Smooth muscle cell (in vitro differentiated cells): Measurements from ENCODE around the gene TENM4. TPM values are rescaled to one million over a fixed set of nuclear protein-coding genes. Genes with fewer than 3 reads are reported as not detected.
A peak's percentile ranks its signal among the peaks of the same experiment; 100 is the strongest.

Experiments
- DNase-seq: peaks from one replicate; lab custom pipeline; 2025; ENCODE audit not compliant: unreplicated experiment; lab: John Stamatoyannopoulos, UW
- H2AFZ ChIP-seq: fragments of 200-600 bp; sonication (generic); 2 replicates; pipeline ENCODE4 v1.6.0; 2016; ENCODE audit warnings: antibody characterized with exemption, low read depth, mild to moderate bottlenecking
- H3F3A ChIP-seq: fragments of 200-600 bp; sonication (generic); 2 replicates; pipeline ENCODE4 v1.6.0; 2017; ENCODE audit warnings: antibody characterized with exemption, low read depth
- H3K27ac ChIP-seq: fragments of 200-600 bp; sonication (generic); 2 replicates; pipeline ENCODE4 v1.5.1; 2016; ENCODE audit warnings: low read depth, mild to moderate bottlenecking
- H3K27me3 ChIP-seq: fragments of 200-600 bp; sonication (generic); 2 replicates; pipeline ENCODE4 v1.6.1; 2016; ENCODE audit warnings: low read depth, mild to moderate bottlenecking
- H3K36me3 ChIP-seq: fragments of 200-600 bp; sonication (generic); 2 replicates; pipeline ENCODE4 v1.5.1; 2016; ENCODE audit warnings: low read depth
- H3K4me1 ChIP-seq: fragments of 200-600 bp; sonication (generic); 2 replicates; pipeline ENCODE4 v1.5.1; 2016; ENCODE audit warnings: low read depth
- H3K4me2 ChIP-seq: fragments of 200-600 bp; sonication (generic); 2 replicates; pipeline ENCODE4 v1.6.0; 2016; ENCODE audit warnings: mild to moderate bottlenecking
- H3K4me3 ChIP-seq: fragments of 200-600 bp; sonication (generic); 2 replicates; pipeline ENCODE4 v1.5.1; 2016; ENCODE audit warnings: mild to moderate bottlenecking
- H3K79me2 ChIP-seq: fragments of 200-600 bp; sonication (generic); 2 replicates; pipeline ENCODE4 v1.6.0; 2016; ENCODE audit warnings: low read depth, mild to moderate bottlenecking
- H3K9ac ChIP-seq: fragments of 200-600 bp; sonication (generic); 2 replicates; pipeline ENCODE4 v1.6.0; 2016; ENCODE audit warnings: low read depth
- H3K9me3 ChIP-seq: fragments of 200-600 bp; sonication (generic); replicated peaks from 2 replicates; pipeline ENCODE4 v1.5.1; 2016; ENCODE audit warnings: low read depth
- H4K20me1 ChIP-seq: fragments of 200-600 bp; sonication (generic); 2 replicates; pipeline ENCODE4 v1.6.0; 2016; ENCODE audit warnings: low read depth
- WGBS: methylation state at CpG from one replicate; pipeline ENCODE4 v1.1.7; 2016; ENCODE audit warnings: low lambda C conversion rate; 5-methylcytosine and 5-hydroxymethylcytosine counted together
- polyA plus RNA-seq: library from polyadenylated mRNA; unstranded; fragments of >200 nt; fragmentation: Nextera tagmentation; extraction: Ambion mirVana; gene quantifications from 2 replicates; pipeline ENCODE4 v1.2.1, GENCODE V29; 2016
- total RNA-seq: library from RNA; depleted of rRNA; stranded (reverse); fragments of >200 nt; gene quantifications from 2 replicates; pipeline ENCODE4 v1.2.3, GENCODE V29; 2014
- TF ChIP-seq, protein P1 (sequence below): fragments of 200-600 bp; sonication (generic); IDR thresholded peaks from 2 replicates; pipeline ENCODE4 v1.5.1; 2017; ENCODE audit warnings: borderline replicate concordance, mild to moderate bottlenecking, antibody characterized with exemption; ENCODE audit not compliant: insufficient read depth, poor library complexity, severe bottlenecking

Gene TENM4
- total and polyA plus RNA-seq, 2 experiments from 2014 or later = 31.6 to 38.2 TPM

DNA sequence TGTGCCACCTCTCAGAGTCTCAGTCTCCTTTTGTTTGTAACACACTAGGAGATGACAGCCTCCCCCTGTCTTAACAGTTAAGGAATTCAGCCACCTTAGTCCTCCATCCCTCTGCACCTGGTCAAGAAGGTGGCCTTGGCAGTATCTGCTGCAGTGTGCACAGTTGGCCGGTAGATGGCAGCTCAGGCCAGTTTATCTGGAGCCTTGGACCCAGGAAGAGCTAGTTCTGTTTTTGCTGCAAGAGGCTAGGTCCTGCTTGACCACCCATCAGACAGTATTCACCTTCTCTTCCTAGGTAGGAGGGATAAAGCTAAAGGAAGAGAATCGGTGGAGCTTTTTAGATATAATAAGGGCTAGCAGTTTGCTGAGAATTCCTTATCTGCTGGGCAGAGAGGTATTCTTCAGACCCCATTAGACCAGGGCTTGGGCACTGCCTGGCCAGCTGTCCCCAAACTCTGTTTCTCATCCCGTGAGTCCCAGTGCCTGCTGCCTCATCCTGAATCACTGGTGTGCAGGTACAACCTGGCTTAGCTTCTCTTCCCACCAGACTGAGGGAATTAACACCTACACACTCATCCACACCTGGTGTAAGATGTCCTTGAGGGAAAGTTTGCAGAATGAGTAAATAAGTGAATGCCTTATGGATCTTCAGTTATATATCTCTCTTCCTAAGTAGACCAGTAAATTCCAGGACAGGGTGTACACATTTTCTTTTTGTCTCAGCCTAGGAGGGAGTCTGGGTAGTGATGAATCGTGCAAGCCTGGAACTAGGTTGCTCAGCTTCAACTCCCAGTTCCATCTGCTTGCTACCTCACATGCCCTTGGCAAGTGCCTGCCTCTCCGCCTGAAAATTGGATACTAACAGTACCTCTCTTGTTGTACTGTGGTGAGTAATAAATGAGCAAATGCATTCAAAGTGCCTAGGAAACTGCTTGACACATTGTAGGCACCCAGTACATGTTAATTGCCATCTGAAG is 795.3 kb downstream of the TENM4 start:
- H4K20me1 ChIP-seq = no peaks in the 10 kb centered on the region
- no peak overlapping the region for H3K4me3 ChIP-seq
- no peaks in the 10 kb centered on the region for H3K27me3 ChIP-seq
- DNase-seq = peak; percentile 13
- H3K9ac ChIP-seq = no peak overlapping the region
- no peak overlapping the region for H2AFZ ChIP-seq
- no peaks in the 10 kb centered on the region for H3K9me3 ChIP-seq
- no peaks in the 10 kb centered on the region for H3K79me2 ChIP-seq
- TF ChIP-seq, protein P1, sequence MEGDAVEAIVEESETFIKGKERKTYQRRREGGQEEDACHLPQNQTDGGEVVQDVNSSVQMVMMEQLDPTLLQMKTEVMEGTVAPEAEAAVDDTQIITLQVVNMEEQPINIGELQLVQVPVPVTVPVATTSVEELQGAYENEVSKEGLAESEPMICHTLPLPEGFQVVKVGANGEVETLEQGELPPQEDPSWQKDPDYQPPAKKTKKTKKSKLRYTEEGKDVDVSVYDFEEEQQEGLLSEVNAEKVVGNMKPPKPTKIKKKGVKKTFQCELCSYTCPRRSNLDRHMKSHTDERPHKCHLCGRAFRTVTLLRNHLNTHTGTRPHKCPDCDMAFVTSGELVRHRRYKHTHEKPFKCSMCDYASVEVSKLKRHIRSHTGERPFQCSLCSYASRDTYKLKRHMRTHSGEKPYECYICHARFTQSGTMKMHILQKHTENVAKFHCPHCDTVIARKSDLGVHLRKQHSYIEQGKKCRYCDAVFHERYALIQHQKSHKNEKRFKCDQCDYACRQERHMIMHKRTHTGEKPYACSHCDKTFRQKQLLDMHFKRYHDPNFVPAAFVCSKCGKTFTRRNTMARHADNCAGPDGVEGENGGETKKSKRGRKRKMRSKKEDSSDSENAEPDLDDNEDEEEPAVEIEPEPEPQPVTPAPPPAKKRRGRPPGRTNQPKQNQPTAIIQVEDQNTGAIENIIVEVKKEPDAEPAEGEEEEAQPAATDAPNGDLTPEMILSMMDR = peak; percentile 98
- H3K4me2 ChIP-seq = no peak overlapping the region
- H3F3A ChIP-seq = no peaks in the 10 kb centered on the region
- no peak overlapping the region for H3K27ac ChIP-seq
- 47% methylated on average over 5 of the region's 5 CpGs for WGBS
- H3K36me3 ChIP-seq = no peaks in the 10 kb centered on the region
- H3K4me1 ChIP-seq = no peaks in the 10 kb centered on the region

DNA sequence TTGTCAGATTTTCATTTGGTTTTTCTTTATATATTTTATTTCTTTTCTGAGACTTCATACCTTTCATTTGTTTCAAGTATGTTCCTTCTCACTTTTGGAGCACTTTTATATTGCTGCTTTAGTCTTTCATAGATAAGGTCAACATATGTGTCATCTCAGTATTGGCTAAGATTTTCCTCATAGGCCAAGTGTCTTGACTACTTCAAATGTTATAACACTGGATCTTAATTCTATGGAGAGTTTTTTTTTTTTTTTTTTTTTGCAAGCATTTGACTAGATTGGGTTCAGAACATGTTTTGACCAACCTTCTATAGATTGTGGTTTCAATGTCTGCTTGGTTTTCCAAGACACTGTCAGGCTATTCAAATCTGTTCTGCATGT is 797.2 kb downstream of the TENM4 start:
- no peaks in the 10 kb centered on the region for H3K9me3 ChIP-seq
- H3K79me2 ChIP-seq = no peaks in the 10 kb centered on the region
- no peaks in the 10 kb centered on the region for H3K36me3 ChIP-seq
- no peaks in the 10 kb centered on the region for H4K20me1 ChIP-seq
- H3F3A ChIP-seq = no peaks in the 10 kb centered on the region
- no peaks in the 10 kb centered on the region for H3K4me1 ChIP-seq
- H3K4me2 ChIP-seq = no peak overlapping the region
- no peaks in the 10 kb centered on the region for H3K27me3 ChIP-seq
- no peak overlapping the region for H3K9ac ChIP-seq
- H3K4me3 ChIP-seq = no peak overlapping the region
- TF ChIP-seq, protein P1 = no peak
- no peak overlapping the region for H3K27ac ChIP-seq
- DNase-seq = no peak
- H2AFZ ChIP-seq = no peak overlapping the region

- H3K4me3 ChIP-seq = no peak overlapping the region
- no peak overlapping the region for H3K27ac ChIP-seq
- 78% methylated on average over 5 of the region's 5 CpGs for WGBS
- TF ChIP-seq, protein P1 = no peak
- H3K27me3 ChIP-seq = no peaks in the 10 kb centered on the region
- H4K20me1 ChIP-seq = no peaks in the 10 kb centered on the region
- H3K4me1 ChIP-seq = no peaks in the 10 kb centered on the region
- no peaks in the 10 kb centered on the region for H3K36me3 ChIP-seq
- no peak for DNase-seq
- no peaks in the 10 kb centered on the region for H3F3A ChIP-seq
- no peak overlapping the region for H2AFZ ChIP-seq
- H3K9me3 ChIP-seq = no peaks in the 10 kb centered on the region
- H3K79me2 ChIP-seq = no peaks in the 10 kb centered on the region
- H3K4me2 ChIP-seq = no peak overlapping the region
- no peak overlapping the region for H3K9ac ChIP-seq
Observed at GRCh38 chr11:78642979-78643675, 797.7 kb downstream of the TENM4 start.
